ENCODE measurements around the gene SEC14L5. TPM values are rescaled to one million over a fixed set of nuclear protein-coding genes. Genes with fewer than 3 reads are reported as not detected.
A peak's percentile ranks its signal among the peaks of the same experiment; 100 is the strongest.
"Not testable (repeated sequence)": the region's sequence is repeated elsewhere in the genome, so short reads cannot be mapped to it uniquely, and the experiment has no call there.

Gene SEC14L5
- total RNA-seq, 1 experiment from 2014 or later = not detected

DNA sequence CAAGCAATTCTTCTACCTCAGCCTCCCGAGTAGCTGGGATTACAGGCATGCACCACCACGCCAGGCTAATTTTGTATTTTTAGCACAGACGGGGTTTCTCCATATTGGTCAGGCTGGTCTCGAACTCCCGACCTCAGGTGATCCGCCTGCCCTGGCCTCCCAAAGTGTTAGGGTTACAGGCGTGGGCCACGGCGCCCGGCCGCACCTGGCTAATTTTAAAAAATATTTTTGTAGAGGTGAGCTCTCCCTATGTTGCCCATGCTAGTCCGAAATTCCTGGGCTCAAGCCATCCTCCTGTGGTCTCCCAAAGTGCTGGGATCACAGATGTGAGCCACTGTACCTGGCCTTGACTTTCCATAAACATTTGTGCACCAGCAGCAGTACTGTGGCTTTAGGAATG, 10.1 kb downstream of the SEC14L5 start:
- H2AFZ ChIP-seq (ENCODE audit: low read length) = peak overlapping the region; percentile 46; the same call in 1 of the 2 replicates
- peak overlapping the region; percentile 47; the same call in 1 of the 2 replicates for H3K4me3 ChIP-seq (ENCODE audit: low read length)
- not testable (repeated sequence) for H3K9me3 ChIP-seq (ENCODE audit: low read length); DNase-seq; H3K9me2 ChIP-seq (replicated peaks; ENCODE audit: insufficient read depth, low read length); H3K79me2 ChIP-seq (ENCODE audit: low read length); H3K27me3 ChIP-seq (ENCODE audit: low read length); H4K20me1 ChIP-seq (ENCODE audit: insufficient read depth, low read depth, low read length); H3K36me3 ChIP-seq (ENCODE audit: insufficient read depth, low read length); H3K27ac ChIP-seq (ENCODE audit: low read length)
- peak overlapping the region; percentile 48 for H3K9ac ChIP-seq (ENCODE audit: low read length)
- H3K4me1 ChIP-seq (ENCODE audit: low read length) = peaks cover 19% of the 10 kb centered on the region
- H3K4me2 ChIP-seq (ENCODE audit: low read depth, low read length, poor library complexity, severe bottlenecking) = peak overlapping the region; percentile 70

DNA sequence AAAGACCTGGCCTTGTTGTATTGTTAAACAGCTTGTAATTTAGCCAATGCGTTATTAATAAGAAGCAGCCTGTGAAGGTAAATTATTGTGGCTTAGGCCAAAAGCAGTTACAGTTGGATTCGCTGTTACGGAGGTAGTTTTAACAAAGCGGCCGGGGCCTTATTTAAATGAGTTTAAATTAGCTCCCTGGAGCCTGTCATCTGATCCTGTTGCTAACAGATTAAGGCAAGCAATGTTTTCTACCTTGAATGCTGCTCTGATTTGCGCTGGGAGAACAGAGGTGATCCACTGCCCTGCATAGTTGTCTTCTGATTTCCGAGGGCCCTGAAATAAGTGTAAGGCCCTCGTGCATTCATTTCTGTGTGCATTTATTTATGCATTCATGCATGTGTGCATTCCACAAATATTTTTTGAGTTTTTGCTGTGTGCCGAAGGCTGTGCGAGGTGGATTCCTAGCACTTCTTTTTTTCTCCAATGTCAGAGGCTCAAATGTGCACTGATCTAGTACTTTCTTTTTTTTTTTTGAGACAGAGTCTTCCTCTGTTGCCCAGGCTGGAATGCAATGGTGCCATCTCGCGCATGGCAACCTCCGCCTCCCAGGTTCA, 10.9 kb downstream of the SEC14L5 start:
- H3K9me3 ChIP-seq (ENCODE audit: low read length) = no peaks in the 10 kb centered on the region
- no peaks in the 10 kb centered on the region for H3K9me2 ChIP-seq (replicated peaks; ENCODE audit: insufficient read depth, low read length)
- peak overlapping the region; percentile 47; the same call in 1 of the 2 replicates for H3K4me3 ChIP-seq (ENCODE audit: low read length)
- DNase-seq = peak; percentile 74
- peak overlapping the region; percentile 46; the same call in 1 of the 2 replicates for H2AFZ ChIP-seq (ENCODE audit: low read length)
- H3K79me2 ChIP-seq (ENCODE audit: low read length) = no peaks in the 10 kb centered on the region
- peak overlapping the region; percentile 70 for H3K4me2 ChIP-seq (ENCODE audit: low read depth, low read length, poor library complexity, severe bottlenecking)
- H3K36me3 ChIP-seq (ENCODE audit: insufficient read depth, low read length) = no peaks in the 10 kb centered on the region
- no peaks in the 10 kb centered on the region for H4K20me1 ChIP-seq (ENCODE audit: insufficient read depth, low read depth, low read length)
- no peaks in the 10 kb centered on the region for H3K27me3 ChIP-seq (ENCODE audit: low read length)
- H3K9ac ChIP-seq (ENCODE audit: low read length) = peak overlapping the region; percentile 48
- no peak overlapping the region for H3K27ac ChIP-seq (ENCODE audit: low read length)
- peaks cover 19% of the 10 kb centered on the region for H3K4me1 ChIP-seq (ENCODE audit: low read length)

DNA sequence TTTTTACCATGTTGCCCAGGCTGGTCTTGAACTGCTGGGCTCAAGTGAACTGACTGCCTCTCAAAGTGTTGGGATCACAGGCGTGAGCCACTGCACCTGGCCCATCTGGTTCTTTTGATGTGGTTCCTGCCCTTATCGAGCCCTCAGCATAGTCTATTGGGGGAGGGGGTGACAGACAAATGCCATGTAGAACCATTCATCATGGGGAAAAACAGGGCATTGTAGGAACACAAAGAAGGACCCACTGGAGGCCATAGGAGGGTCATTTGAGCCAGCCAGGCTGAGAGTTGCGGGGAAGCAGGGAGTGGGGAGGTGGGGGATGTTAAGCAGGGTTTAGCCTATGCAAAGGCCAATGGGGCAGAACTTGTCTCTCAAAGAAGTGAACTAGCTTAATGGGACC, 11.9 kb downstream of the SEC14L5 start:
- H3K9me2 ChIP-seq (replicated peaks; ENCODE audit: insufficient read depth, low read length) = no peaks in the 10 kb centered on the region
- DNase-seq = no peak
- H3K36me3 ChIP-seq (ENCODE audit: insufficient read depth, low read length) = no peaks in the 10 kb centered on the region
- H4K20me1 ChIP-seq (ENCODE audit: insufficient read depth, low read depth, low read length) = no peaks in the 10 kb centered on the region
- no peak overlapping the region for H2AFZ ChIP-seq (ENCODE audit: low read length)
- peaks cover 19% of the 10 kb centered on the region for H3K4me1 ChIP-seq (ENCODE audit: low read length)
- no peaks in the 10 kb centered on the region for H3K9me3 ChIP-seq (ENCODE audit: low read length)
- H3K4me2 ChIP-seq (ENCODE audit: low read depth, low read length, poor library complexity, severe bottlenecking) = no peak overlapping the region
- no peaks in the 10 kb centered on the region for H3K79me2 ChIP-seq (ENCODE audit: low read length)
- no peak overlapping the region for H3K9ac ChIP-seq (ENCODE audit: low read length)
- H3K4me3 ChIP-seq (ENCODE audit: low read length) = no peak overlapping the region
- H3K27ac ChIP-seq (ENCODE audit: low read length) = no peak overlapping the region
- no peaks in the 10 kb centered on the region for H3K27me3 ChIP-seq (ENCODE audit: low read length)

DNA sequence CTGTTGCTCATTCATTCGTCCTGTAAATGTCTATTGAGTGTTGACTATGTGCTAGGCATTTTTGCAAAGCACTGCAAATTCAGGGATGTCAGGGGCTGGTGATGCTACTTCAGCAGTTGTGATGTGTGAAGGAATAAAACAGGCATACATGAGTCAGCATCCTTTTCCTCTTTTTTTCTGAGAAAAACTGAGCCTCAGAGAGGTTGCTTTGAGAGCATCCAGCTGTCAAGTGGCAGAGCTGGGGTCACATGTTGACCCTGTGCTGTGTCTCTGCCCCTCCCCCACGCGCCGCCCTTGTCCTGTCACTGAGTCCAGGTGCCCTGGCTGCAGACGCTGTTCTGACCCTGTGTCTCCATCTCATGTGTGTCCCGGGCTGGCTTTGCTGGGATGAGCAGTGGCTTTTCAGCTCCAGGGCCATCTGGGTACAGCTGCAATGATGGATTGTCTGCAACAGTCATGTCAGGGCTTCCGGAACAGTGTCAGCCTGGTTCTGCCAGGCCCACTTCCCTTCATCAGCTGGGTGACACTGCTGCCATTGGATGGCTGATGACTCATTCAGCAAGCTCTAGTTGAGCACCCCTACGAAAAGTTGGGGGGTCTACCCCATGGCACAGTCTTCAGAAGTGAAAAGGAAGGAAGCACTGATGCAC, 14.9 kb downstream of the SEC14L5 start:
- Histone ChIP-seq H4K20me1 (ENCODE audit: insufficient read depth, low read depth, low read length) (no peaks in the 10 kb centered on the region), H3K27me3 (ENCODE audit: low read length) (no peaks in the 10 kb centered on the region), H3K4me2 (ENCODE audit: low read depth, low read length, poor library complexity, severe bottlenecking) (no peak overlapping the region), H3K4me3 (ENCODE audit: low read length) (no peak overlapping the region), H3K79me2 (ENCODE audit: low read length) (no peaks in the 10 kb centered on the region), H3K9me3 (ENCODE audit: low read length) (no peaks in the 10 kb centered on the region), H2AFZ (ENCODE audit: low read length) (no peak overlapping the region), H3K9ac (ENCODE audit: low read length) (no peak overlapping the region), H3K4me1 (ENCODE audit: low read length) (peaks cover 32% of the 10 kb centered on the region), H3K27ac (ENCODE audit: low read length) (no peak overlapping the region), H3K36me3 (ENCODE audit: insufficient read depth, low read length) (no peaks in the 10 kb centered on the region), H3K9me2 (replicated peaks; ENCODE audit: insufficient read depth, low read length) (no peaks in the 10 kb centered on the region)
- no peak for DNase-seq

DNA sequence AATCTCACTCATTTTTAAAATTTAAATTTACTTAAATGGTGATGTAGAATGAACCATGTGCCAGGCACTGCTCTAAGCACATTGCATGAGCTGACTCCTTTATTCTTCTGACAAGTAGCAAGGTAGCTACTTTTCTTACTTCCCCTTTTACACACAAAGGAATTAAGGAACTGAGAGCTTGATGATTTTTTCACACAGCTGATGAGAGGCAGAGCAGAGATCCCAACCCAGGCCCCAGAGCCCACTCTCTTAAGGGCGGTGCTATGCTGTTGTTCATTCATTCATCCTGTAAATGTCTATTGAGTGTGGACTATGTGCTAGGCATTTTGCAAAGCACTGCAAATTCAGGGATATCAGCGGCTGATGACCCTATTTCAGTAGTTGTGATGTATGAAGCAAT, 17.9 kb downstream of the SEC14L5 start:
- Histone ChIP-seq H3K9ac (ENCODE audit: low read length) (peak overlapping the region; percentile 29; the same call in 1 of the 2 replicates), H3K9me3 (ENCODE audit: low read length) (no peaks in the 10 kb centered on the region), H3K4me1 (ENCODE audit: low read length) (peaks cover 18% of the 10 kb centered on the region), H3K27ac (ENCODE audit: low read length) (peak overlapping the region; percentile 61), H3K4me2 (ENCODE audit: low read depth, low read length, poor library complexity, severe bottlenecking) (peak overlapping the region; percentile 44), H3K36me3 (ENCODE audit: insufficient read depth, low read length) (no peaks in the 10 kb centered on the region), H3K27me3 (ENCODE audit: low read length) (no peaks in the 10 kb centered on the region), H3K79me2 (ENCODE audit: low read length) (no peaks in the 10 kb centered on the region), H2AFZ (ENCODE audit: low read length) (peak overlapping the region; percentile 74), H3K4me3 (ENCODE audit: low read length) (no peak overlapping the region), H4K20me1 (ENCODE audit: insufficient read depth, low read depth, low read length) (no peaks in the 10 kb centered on the region), H3K9me2 (replicated peaks; ENCODE audit: insufficient read depth, low read length) (no peaks in the 10 kb centered on the region)
- DNase-seq = peak; percentile 89

DNA sequence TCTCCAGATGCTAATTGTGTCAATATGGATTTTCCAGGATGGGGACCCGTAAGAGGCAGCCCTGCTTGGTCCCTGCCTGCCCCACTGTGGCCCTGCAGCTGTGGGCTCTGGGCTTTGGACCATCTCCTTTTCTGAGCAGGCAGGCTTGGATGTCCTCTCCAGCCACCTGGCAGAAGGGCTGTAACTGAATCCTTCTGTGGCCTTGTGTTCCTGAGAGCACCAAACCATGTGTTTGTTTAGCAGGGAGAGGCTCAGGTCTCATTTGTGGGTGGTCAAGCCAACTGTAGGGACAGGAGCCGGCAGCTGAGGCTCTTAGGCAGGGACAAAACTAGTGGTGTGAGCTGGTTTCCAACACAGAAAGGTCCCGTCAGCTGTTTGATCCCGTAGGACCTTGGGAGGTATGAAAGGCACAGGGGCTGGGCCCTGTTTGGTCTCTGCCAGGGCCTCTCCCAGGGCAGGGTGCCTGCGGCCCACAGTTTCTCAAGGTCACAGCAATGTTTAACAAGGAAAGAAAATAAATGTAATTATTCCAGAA, 18.5 kb downstream of the SEC14L5 start:
- H3K9ac ChIP-seq (ENCODE audit: low read length) = peak overlapping the region; percentile 29; the same call in 1 of the 2 replicates
- H4K20me1 ChIP-seq (ENCODE audit: insufficient read depth, low read depth, low read length) = no peaks in the 10 kb centered on the region
- peak; percentile 15 for DNase-seq
- H3K9me2 ChIP-seq (replicated peaks; ENCODE audit: insufficient read depth, low read length) = no peaks in the 10 kb centered on the region
- no peaks in the 10 kb centered on the region for H3K36me3 ChIP-seq (ENCODE audit: insufficient read depth, low read length)
- peak overlapping the region; percentile 61 for H3K27ac ChIP-seq (ENCODE audit: low read length)
- H3K79me2 ChIP-seq (ENCODE audit: low read length) = no peaks in the 10 kb centered on the region
- H3K4me3 ChIP-seq (ENCODE audit: low read length) = no peak overlapping the region
- H3K27me3 ChIP-seq (ENCODE audit: low read length) = no peaks in the 10 kb centered on the region
- H3K4me2 ChIP-seq (ENCODE audit: low read depth, low read length, poor library complexity, severe bottlenecking) = peak overlapping the region; percentile 44
- H3K4me1 ChIP-seq (ENCODE audit: low read length) = peaks cover 18% of the 10 kb centered on the region
- no peaks in the 10 kb centered on the region for H3K9me3 ChIP-seq (ENCODE audit: low read length)
- H2AFZ ChIP-seq (ENCODE audit: low read length) = peak overlapping the region; percentile 74

DNA sequence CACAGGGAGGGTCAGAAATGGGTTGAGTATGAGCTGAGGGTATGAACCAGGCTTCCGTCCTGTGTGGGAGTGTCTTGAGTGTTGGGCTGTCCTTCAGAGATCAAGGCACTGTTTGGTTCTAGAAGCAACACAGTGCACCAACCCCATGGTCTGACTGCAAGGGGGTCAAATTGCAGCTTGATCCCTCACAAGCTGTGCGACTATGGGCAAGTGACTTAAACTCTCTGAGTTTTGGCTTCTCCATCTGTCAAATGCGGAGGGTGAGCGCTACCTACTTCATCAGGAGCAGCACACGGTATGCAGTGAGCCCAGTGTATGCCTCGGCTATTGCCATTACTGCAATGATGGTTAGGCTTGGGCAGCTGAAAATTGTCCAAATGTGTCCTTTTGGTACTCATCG, 21.0 kb downstream of the SEC14L5 start:
- no peak overlapping the region for H3K4me3 ChIP-seq (ENCODE audit: low read length)
- no peak overlapping the region for H3K27ac ChIP-seq (ENCODE audit: low read length)
- H4K20me1 ChIP-seq (ENCODE audit: insufficient read depth, low read depth, low read length) = no peaks in the 10 kb centered on the region
- DNase-seq = no peak
- H2AFZ ChIP-seq (ENCODE audit: low read length) = no peak overlapping the region
- H3K4me2 ChIP-seq (ENCODE audit: low read depth, low read length, poor library complexity, severe bottlenecking) = no peak overlapping the region
- no peaks in the 10 kb centered on the region for H3K79me2 ChIP-seq (ENCODE audit: low read length)
- H3K9me2 ChIP-seq (replicated peaks; ENCODE audit: insufficient read depth, low read length) = no peaks in the 10 kb centered on the region
- H3K27me3 ChIP-seq (ENCODE audit: low read length) = no peaks in the 10 kb centered on the region
- H3K9me3 ChIP-seq (ENCODE audit: low read length) = 0 out of 2 replicates have a peak, but pooled peaks cover under 1% of the 10 kb centered on the region
- no peak overlapping the region for H3K9ac ChIP-seq (ENCODE audit: low read length)
- H3K36me3 ChIP-seq (ENCODE audit: insufficient read depth, low read length) = no peaks in the 10 kb centered on the region
- H3K4me1 ChIP-seq (ENCODE audit: low read length) = peaks cover 18% of the 10 kb centered on the region

All from Karpas-422 (cell line).